ENCODE data around the gene TXN.
A peak's percentile ranks its signal among the peaks of the same experiment; 100 is the strongest.
"Not testable (repeated sequence)": the region's sequence is repeated elsewhere in the genome, so short reads cannot be mapped to it uniquely, and the experiment has no call there.

Gene TXN

DNA sequence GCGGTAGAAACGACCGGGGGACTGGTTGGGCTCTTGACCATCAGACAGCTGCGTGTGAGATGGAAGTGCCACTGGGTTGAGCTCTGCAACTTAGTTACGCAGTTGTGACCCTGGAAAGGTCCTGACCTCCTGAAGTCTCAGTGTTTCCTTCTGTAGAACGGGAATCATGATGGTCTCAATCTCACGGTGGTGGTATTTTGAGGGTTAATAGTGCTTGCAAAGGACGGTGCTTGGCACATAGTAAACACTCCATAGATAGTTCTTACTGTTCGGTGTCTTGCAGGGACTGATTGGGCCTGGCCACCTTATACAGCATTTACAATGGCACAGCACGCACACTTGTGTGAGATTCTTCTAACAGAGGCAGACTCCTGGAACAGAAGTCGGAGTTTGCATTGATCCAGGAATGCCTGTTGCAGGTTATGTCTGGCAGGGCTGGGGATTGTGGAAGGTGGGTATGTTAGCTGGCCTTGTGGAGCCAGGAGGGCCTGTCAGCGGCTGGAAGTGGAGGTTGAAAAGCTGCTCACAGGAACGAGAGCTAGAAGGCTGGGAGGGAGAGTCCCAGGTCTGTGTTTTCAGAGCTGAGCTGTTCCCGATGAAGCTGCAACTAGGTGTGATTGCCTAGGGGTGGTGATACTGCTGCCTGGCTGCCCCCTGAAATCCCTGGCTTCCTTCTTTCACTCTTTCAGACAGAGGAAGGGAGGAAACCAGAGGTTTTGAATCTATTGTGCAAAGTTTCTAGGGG, 962 bp upstream of the TXN start:
- DNase-seq, result peak; percentile 46

DNA sequence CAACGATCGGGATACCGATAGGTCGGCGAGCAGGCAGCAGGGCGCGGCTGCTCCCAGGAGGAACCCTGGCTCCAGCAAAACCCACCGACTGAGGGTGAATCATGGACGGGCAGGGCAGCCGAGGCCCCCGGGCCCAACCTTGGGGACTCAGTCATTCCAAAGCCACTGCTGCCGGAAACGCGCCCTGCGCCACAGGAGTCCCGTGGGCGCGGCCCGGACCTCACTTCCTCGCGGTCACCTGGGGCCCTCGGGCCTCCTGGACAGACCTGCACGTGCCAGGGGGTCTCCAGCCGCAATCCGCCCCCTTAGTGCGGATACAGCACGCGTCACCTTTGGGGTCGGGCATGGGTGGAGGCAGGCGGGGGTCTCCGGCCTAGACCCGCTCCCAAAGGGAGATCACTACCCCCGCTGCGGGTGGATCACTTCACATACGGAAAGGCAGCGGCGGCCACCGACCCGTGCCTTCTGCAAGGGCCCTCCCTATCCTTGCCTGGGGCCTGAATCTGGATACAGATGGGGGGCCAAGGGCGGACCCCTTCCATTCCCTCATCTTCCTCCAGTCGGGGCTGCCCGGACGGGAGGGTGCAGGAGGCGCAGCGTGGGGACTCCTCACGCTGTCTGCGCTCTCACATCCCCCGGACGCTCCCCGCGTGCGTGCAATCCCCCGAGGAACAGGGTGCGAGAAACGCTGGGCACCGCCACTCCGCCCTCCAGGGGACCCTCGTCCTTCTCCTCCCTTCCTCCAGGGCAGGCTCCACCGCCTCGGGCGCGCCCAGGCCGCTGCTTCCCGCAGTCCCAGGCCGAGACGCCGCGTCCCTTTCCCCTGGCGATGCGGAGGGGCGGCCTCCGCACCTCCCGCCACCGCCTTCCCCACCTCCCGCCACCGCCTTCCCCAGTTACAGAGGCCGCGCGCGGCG, 586 bp downstream of the TXN start:
- DNase-seq, result no peak

DNA sequence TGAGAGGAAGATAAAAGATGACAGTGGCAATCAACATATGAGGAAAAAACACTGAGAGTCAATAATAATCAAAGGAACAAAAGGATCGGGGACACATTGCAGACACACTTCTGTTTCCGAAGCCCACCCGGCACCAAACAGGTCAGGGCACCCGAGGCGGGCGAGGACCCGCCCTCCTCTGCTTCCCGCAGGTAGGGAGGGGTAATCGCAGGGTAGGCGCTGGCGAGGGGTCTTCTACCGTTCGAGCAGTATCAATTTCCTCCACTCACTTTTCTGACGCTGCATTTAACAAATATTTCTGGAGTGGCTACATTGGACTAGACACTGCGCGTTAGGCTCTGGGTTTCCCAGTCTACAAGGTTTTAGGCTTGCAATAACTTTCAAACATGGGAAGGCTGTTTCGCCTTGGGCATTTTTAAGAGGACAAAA, 1.3 kb downstream of the TXN start:
- no peak for DNase-seq

DNA sequence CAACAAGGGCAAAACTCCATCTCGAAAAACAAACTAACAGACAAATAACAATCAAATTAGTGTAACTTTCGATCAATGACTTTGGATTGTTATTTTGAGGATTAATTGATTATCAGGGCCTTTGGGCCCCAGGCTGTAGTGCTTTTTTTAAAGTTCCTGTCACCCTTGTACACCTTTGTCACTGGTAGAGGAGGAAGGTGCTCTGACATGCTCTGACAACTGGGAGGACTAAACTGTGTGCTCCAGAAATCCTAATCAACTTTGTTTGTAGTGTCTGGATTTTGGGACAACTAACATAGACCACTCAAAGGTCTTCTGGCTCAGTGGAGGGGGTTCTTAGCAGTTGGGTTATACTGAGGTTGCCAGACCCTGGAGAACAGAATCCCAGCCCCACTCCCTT, 1.8 kb downstream of the TXN start:
- no peak for DNase-seq

DNA sequence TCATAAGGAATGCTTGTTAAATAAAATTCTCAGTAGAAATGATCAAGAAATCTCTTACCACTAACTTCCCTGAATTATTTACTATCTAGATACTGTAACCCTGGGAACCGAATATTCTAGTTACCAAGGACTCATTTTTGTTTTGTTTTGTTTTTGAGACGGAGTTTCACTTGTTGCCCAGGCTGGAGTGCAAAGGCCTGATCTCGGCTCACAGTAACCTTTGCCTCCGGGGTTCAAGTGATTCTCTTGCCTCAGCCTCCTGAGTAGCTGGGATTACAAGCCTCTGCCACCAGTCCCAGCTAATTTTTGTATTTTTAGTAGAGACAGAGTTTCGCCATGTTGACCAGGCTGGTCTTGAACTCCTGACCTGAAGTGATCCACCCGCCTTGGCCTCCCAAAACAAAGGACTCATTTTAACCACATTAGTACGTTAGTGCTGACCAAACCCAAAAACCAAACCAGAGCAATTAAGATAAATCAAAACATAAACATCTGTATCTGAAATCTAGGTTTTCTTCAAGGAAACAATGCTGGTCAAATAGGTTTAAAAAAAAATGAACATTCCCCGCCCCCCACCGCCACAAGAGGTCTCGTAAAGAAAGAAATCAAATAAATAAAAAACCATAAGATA, 3.7 kb downstream of the TXN start:
- no peak for DNase-seq

DNA sequence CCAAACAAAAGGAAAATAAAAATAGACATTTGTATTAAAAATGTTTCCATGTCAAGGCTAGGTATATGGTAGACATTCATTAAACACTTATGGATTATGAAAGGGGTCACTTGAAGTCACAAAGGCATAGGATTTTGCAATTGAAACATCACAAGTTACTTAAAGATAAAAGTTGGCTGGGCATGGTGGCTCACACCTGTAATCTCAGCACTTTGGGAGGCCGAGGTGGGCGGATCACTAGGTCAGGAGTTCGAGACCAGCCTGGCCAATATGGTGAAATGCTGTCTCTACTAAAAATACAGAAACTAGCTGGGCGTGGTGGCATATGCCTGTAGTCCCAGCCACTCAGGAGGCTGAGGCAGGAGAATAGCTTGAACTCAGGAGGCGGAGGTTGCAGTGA, 4.5 kb downstream of the TXN start:
- DNase-seq, result not testable (repeated sequence)

DNA sequence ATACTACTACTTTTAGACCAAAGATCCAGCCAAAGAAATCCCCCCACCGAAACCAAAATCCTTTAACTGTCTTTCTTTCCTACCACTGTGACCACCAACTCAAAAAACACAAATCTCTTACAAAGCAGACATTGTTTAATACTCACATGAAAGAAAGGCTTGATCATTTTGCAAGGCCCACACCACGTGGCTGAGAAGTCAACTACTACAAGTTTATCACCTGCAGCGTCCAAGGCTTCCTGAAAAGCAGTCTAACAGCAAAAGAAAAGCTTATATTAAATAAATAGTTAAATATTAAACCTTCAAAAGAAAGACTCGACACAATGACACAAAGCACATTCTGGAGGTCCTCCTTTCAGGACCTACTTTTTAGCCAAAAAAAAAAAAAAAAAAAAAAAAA, 5.1 kb downstream of the TXN start:
- DNase-seq, result no peak

DNA sequence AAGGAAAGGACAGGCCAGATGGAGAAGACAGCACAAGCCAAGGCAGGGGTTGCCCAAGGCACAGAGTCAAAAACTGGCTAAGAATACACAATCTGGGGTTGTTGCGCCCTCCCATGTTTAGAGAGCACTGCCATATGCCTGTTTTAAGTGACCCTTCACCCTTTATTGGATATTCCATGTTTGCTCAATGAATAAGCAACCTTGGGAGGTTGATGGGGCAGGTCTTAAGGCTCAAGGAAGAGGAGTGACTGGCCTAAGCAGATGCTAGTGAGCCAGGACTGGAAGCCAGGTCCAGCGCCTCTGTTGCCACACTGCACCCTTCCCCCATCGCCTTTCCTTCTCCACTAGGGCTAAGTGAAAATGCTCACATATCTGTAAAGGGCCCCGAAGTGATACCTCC, 6.7 kb downstream of the TXN start:
- DNase-seq, result no peak

DNA sequence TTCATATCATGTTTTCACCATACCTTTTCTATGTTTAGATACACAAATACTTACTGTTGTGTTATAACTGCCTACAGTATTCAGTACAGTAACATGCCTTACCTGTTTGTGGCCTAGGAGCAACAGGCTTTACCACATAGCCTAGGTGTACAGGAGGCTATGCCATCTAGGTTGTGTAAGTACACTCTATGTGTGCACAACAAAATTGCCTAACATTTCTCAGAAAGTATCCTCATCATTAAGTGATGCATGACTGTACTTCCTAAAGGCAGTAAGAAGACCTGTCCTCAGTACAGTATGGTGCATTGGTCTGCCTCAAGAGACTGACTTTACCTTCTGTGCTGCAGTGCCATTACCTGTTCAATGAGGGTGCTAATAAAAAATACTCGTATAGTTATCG, 7.9 kb downstream of the TXN start:
- no peak for DNase-seq

DNA sequence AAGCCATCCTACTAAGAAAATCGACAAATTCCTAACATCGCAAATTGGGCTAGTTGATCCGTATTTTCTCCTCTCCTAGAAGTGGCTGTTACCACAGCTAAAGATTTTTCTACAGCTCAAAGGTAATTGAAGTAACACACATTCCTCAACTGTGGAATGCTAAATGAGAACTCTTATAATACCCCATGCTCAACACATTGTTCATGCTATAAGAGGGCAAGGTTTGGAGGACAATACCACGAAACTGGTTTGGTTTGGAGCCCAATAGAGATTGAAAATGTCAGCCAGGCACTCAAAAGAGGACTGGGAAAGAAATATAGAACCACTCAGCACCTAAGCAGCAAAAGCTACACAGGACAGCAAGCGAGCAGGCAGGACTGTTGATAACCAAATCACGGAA, 10.1 kb downstream of the TXN start:
- no peak for DNase-seq

DNA sequence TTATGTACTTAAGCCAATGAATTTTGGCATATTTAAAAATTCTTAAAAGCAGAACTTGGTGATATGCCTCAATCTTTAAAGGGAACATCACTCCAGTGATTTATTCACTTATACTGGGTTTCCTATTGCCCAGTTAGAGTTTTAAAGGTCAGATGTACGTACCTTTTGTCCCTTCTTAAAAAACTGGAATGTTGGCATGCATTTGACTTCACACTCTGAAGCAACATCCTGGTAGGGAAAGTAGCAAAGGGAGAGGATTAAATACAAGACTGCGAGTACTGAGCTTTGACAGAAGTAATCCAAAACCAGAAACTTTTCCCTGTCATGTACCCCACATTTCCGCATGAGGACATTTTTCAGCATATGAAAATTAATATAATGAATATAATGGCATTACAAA, 11.7 kb downstream of the TXN start:
- no peak for DNase-seq

DNA sequence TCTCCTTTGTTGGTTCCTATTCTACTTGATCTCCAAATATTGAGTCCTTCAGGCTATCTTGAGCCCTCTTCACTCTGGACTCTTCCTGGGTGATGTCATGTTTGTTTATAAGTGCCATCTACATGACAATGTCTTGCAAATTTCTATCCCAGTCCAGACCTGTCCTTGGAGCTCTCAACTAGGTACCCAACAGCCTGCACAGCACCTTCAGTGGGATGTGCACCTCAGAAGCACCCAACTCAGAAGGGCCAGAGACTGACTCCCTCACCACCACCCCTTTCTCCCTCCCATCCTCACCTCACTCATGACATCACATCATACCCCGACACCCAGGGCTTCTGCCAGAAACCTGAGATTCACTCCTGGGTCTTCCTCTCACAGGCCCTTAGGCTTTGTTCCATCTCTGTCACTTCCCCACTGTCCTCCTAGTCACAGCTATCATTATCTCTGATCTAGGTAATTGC, 14.4 kb downstream of the TXN start:
- DNase-seq, result no peak

DNA sequence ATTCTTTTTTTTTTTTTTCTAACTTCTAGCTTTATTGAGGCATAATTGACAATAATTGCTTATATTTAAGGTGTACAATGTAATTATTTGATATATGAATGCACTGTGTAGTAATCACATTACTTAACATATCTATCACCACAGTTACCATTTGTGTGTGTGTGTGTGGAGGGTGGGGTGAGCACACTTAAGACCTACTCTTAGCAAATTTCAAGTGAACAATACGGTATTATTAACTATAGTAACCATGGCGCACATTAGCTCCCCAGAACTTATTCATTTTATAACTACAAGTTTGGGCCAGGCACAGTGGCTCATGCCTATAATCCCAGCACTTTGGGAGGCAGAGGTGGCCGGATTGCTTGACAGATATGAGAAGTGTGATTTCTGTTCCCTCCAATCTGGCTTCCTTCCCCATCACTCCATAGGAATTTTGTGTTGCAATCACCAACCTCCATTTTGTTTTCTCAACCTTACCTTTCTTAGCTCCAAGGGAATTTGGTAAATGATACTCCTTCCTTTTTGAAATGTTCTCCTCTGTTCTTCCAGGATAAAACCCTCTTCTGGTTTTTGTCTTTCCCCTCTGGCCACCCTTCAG, 14.9 kb downstream of the TXN start:
- DNase-seq, result no peak

DNA sequence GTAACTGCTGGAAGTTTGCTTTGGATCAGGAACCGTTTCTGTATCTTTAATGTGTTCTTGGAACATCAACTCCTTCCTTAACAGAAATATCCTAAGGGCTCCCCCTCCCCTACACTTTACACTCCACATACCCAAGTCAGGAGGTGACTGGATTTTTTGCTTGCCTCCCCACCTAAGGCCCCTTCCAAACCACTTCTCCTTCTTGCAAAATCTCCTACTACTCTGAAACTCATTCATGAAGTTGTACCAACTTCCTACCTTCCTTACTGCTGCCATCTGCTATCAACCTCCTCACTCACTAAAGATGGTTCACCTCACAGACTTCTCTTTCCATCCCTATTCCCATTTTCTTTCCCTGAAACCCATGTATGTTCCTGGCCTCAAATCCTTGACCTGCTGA, 16.1 kb downstream of the TXN start:
- no peak for DNase-seq

DNA sequence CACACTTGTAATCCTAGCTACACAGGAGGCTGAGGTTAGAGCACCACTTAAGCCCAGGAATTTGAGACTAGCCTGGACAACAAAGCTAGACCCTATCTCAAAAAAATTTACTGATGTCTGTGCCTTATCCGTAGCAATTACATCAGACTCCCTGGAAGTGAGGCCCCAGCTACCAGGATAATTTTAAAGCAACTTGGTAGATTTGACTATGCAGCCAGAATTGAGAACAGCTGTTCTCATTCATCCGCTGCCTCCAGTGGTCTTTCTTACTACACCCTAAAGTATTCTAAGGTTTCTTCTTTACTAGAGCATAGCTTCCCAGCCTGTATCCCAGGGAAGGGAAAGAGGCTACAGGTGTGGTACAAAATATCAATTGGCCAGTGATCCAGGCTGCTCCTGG, 28.0 kb downstream of the TXN start:
- no peak for DNase-seq

DNA sequence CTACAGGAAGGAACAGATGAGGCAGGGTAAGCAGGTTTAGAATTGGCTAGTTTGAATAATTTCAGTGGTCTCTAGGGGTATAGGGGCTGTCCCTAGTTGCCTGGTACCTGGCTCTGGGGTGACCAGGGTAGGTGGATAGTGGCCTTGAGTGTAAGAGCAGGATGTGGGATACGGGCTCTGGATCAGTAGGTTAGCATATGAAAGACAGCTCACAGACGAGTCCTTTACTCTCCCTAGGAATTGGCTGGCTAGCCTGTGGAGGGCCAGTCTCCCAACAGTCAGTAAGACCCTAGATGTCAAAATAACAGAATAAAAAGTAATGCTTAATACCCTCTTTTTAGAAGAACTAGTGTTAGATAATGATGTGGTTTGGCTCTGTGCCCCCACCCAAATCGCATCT, 31.7 kb downstream of the TXN start:
- no peak for DNase-seq

DNA sequence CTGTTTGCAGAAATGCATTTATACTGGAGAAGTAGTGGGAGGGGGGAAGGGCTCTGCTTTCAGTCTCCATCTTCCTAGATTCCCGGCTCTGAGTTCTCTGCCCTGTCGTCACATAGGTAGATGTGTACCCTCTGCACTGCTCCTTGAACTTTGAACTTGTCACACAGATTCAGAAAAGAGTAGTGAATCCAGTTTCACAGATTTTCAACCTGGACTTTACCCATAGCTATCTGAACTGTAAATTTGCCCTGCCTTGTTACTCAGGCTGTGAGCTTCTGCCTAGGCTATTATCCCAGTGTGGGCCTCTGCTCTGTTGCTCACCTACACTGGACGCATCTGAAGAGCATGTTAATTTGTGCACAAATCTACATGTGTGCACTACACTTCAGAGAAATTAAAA, 35.5 kb downstream of the TXN start:
- DNase-seq, result no peak

DNA sequence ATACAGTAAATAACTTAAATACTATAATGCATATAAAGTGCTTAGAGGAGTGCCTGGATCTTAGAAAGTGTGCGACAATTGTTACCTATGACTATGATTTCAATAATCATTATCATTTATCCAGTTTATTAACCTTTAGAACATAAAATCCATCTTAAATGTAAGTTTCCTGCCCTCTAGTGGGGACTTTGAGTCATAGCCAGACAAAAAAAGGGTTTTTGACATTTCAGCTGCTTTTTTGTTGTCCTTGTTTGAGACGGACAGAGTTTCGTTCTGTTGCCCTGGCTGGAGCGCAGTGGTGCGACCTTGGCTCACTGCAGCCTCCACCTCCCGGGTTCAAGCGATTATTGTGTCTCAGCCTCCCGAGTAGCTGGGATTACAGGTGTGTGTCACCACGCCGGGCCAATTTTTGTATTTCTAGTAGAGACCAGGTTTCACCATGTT, 38.6 kb downstream of the TXN start:
- DNase-seq, result no peak

DNA sequence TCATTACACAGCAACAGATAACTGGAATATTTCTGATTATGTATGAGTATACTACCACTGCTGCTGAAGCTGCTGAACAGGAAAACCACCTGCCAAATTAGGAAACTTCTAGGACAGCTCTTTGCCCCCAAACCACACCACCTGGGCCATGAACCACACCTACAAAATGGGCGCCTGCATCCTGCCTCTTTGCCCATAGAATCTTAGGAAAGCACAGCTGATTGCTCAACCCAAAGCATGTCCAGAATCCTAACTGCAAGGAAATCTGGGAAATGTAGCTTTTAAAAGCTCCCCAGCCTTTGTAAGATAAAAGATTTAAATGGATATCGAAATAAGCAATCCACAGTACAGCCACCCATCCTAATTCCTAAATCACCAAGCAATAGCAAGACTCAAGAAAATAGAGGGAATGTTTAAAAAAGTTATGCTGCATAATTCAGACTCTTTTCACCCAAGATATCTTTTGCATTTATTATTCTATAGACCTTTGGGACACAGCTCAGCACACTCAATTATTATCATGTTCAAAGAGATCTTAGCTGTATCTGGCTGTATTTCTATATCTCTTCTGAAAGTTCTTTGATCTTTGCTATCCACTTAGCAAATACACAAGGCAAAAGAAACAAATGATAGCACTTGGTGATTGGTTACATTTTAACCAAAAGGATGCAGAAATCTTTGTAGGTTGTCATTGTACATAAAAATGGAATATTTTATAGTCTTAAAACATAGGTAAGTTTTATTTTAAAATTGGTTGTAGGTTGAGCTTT, 41.5 kb downstream of the TXN start:
- no peak for DNase-seq

DNA sequence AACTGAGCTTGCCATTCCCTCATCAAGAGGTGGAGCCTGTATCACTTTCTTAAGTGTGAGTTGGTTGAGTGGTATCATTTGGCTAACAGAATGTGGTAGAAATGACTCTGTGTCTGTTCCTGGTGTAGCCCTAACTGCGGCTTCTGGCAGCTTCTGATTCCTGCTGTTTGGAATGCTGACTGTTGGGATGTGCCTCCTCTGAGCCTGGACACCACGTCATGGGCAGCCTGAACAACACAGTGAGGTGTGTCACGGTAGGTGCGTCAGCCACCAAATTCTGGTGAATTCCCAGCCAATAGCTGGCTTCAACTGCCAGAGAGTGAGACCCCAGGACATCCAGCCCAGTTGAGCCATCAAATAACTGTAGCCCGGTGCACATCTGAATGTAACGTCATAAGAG, 42.2 kb downstream of the TXN start:
- DNase-seq, result no peak

DNA sequence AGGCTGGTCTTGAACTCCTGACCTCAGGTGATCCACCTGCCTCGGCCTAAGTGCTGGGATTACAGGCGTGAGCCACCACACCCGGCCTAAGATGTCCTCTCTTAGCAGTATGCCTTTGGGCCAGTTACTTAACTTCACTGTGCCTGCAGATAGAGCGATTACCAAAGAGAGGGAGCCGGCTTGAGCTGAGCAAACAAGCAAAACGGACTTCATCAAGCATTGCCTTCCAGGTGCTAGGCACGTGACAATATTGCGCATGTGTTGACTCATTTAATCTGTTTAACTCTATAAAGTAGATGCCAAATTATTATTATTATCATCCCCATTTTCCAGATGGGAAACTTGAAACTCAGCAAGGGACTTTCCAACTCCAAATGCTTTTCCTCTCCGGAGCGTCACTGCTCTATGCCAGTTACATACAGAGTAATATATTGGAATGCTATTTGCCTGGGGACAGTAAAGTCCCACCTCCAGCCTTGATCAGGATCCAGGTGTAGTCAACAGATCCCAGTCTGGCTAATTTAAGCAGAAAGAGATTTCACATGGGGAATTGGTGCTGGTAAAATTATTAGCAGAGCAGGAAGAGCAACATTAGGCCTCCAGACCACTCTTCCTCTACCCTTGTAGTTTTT, 42.8 kb downstream of the TXN start:
- no peak for DNase-seq

DNA sequence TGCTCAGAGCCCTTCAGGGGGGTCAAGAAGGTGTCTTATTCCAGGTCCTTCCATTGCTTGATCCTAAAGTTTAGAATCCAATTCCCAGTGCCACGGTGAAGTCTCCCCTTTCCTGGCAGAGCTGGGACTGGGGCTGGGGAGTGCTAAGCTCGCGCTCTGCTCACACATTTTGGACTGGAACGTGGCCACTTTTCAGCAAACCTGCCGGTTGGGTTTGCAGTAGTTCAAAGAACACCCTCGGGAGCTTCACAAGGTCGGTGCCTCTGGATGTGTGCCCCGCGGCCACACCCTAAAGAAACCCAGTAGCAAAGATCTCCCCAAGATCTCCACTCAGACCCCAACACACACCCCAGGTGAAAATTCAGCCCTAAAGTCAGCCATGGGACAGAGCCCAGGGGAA, 48.3 kb downstream of the TXN start, which contains the start of gene C9orf152:
TSS of gene C9orf152 (minus strand) at position 129 of the 400 bp plus-strand sequence. CDS start 580 bp downstream, outside the sequence.
- no peak for DNase-seq
